ENCODE results near the gene C4orf51. TPM values are rescaled to one million over a fixed set of nuclear protein-coding genes. Genes with fewer than 3 reads are reported as not detected.
"Not testable (repeated sequence)": the region's sequence is repeated elsewhere in the genome, so short reads cannot be mapped to it uniquely, and the experiment has no call there.

Gene C4orf51
- not detected for polyA plus RNA-seq

GRCh38 chr4:145679991-145680455 is at the start of gene C4orf51:
C4orf51 (plus strand) TSS chr4:145680146; CDS start chr4:145680204, 58 bp downstream.
- DNase-seq: no peak
- no peaks in the 10 kb centered on the region for H3K4me1 Mint-ChIP-seq
- H3K27ac Mint-ChIP-seq: no peak within 1 kb of the TSS
- H3K9me3 Mint-ChIP-seq: peaks cover 0 to 8% (median 0%) of the 10 kb centered on the region in 6 donors
- peaks cover 3 to 10% (median 4%) of the 10 kb centered on the region in 3 donors for H3K27me3 Mint-ChIP-seq (ENCODE audit: low read depth in 3 of 3)
- H3K4me3 Mint-ChIP-seq: no peak within 1 kb of the TSS
- no peaks in the 10 kb centered on the region for H3K36me3 Mint-ChIP-seq

GRCh38 chr4:145635117-145635516 is 44.8 kb upstream of the C4orf51 start:
- Mint-ChIP-seq H3K36me3 (peaks cover 3 to 17% (median 15%) of the 10 kb centered on the region in 3 donors), H3K27ac (peak overlapping the region; percentile 17 to 82 (median 65))

DNA sequence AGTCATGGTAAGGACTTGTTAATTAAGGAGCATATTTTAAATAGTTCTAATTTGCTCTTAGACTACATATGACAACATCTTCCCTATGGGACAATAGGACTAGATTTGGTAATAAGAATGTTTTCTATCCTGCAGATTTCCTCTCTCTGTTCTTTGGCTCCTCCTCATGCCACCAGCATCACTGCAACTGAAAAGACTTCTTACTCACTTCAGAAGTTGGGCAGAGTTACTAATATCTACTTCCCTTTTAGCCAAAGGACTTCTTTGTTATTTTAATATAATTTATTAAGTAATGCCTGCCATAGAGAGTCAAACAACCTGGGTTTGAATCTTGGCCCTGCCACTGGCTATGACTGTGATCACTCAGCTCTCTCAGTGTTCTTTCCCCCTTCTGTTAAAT is 44.3 kb upstream of the C4orf51 start:
- Mint-ChIP-seq H3K36me3 (peaks cover 2 to 12% (median 12%) of the 10 kb centered on the region in 3 donors), H3K27me3 (ENCODE audit: low read depth in 3 of 3) (no peaks in the 10 kb centered on the region), H3K4me1 (peaks cover 22 to 33% of the 10 kb centered on the region in 2 donors), H3K27ac (peak overlapping the region in 5 of 6 donors; percentile 26 to 82 (median 65)), H3K9me3 (no peaks in the 10 kb centered on the region), H3K4me3 (no peak overlapping the region)
- no peak for DNase-seq

More at GRCh38 chr4:145635117-145635516, 44.8 kb upstream of the C4orf51 start:
- Mint-ChIP-seq H3K4me1 (peaks cover 17 to 29% of the 10 kb centered on the region in 2 donors), H3K4me3 (no peak overlapping the region), H3K9me3 (no peaks in the 10 kb centered on the region), H3K27me3 (ENCODE audit: low read depth in 3 of 3) (no peaks in the 10 kb centered on the region)
- no peak for DNase-seq

DNA sequence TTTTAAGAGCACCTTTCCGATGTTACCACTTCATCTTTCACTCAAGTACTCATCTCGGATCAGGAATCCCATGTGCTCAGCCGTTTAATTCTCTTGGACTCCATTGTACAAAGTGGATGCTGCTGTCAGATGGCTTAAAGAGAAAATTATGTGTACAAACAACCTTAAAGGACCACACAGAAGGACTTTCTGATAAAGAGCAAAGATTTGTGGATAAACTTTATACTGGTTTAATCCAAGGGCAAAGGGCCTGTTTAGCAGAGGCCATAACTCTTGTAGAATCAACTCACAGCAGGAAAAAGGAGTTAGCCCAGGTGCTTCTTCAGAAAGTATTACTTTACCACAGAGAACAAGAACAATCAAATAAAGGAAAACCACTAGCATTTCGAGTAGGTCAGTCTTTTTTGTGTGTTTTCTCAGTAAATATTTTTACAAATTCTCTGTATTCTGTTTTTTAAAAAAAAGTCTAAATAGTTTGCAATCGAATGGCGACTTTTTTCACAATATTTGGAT is 40.7 kb upstream of the C4orf51 start:
- H3K4me3 Mint-ChIP-seq: no peak overlapping the region
- DNase-seq: no peak
- no peaks in the 10 kb centered on the region for H3K9me3 Mint-ChIP-seq
- H3K27ac Mint-ChIP-seq: no peak overlapping the region
- peaks cover 6 to 21% (median 16%) of the 10 kb centered on the region in 3 donors for H3K36me3 Mint-ChIP-seq
- no peaks in the 10 kb centered on the region for H3K27me3 Mint-ChIP-seq (ENCODE audit: low read depth in 3 of 3)
- H3K4me1 Mint-ChIP-seq: peaks cover 25 to 33% of the 10 kb centered on the region in 2 donors

DNA sequence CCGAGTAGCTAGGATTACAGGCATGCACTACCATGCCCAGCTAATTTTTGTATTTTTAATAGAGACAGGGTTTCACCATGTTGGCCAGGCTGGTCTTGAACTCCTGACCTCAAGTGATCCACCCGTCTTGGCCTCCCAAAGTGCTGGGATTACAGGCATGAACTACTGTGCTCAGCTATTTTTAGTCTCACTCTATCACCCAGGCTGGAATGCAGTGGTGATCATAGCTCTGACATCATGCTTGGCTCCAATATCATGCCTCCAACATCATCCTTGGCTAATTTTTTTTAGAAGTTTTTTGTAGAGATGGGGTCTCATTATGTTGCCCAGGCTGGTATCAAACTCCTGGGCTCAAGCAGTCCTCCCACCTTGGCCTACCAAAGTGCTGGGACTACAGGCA is 39.7 kb upstream of the C4orf51 start:
- Mint-ChIP-seq H3K4me1 (peaks cover 15 to 23% of the 10 kb centered on the region in 2 donors), H3K36me3 (peaks cover 6 to 26% (median 16%) of the 10 kb centered on the region in 3 donors)
- H3K9me3 Mint-ChIP-seq; H3K27me3 Mint-ChIP-seq (ENCODE audit: low read depth in 3 of 3); DNase-seq; H3K27ac Mint-ChIP-seq; H3K4me3 Mint-ChIP-seq: not testable (repeated sequence)

DNA sequence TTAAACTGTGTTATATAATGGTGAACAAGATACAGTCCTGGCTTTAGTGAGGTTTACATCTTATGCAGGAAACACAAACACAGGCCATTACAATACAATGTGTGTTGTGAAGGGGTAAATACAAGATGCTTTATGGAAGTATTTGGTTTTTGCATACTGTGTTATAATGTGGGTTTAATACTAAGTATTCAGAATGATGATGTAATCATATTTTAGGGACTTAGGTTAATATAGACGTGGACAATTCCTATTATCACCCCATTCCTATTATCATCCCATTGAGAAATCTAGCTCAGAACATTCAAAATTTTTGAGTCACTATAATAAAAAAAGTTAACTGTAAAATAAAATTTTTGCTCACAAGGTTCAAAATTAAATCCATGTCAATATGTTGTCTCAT is 36.7 kb upstream of the C4orf51 start:
- Mint-ChIP-seq H3K36me3 (peaks cover 15 to 46% (median 29%) of the 10 kb centered on the region in 3 donors), H3K27me3 (ENCODE audit: low read depth in 3 of 3) (peaks cover 0 to under 1% (median 0%) of the 10 kb centered on the region in 3 donors), H3K4me3 (no peak overlapping the region), H3K27ac (no peak overlapping the region), H3K9me3 (no peaks in the 10 kb centered on the region), H3K4me1 (peaks cover 11 to 14% of the 10 kb centered on the region in 2 donors)
- no peak for DNase-seq

DNA sequence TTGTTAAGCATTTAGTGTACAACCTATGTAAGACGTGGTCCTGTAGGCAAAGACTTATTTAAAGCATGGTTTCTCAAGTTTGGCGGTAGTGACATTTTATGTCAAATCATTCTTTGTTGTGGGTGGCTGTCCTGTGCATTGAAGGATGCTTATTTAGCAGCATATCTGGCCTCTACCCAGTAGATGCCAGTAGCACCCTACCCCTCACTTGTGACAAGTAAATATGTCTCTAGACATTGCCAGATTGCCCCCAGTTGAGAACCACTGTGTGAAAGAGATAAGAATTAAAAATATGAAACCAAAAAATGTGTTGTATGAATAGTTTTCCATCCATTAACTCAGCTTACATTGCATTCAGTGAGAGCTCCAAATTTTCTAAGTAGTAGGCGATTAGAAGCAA is 35.2 kb upstream of the C4orf51 start:
- Mint-ChIP-seq H3K27ac (peak overlapping the region in 1 of 6 donors; percentile 18), H3K4me1 (peaks cover 11 to 14% of the 10 kb centered on the region in 2 donors), H3K27me3 (ENCODE audit: low read depth in 3 of 3) (peaks cover 0 to 2% (median 0%) of the 10 kb centered on the region in 3 donors), H3K36me3 (peaks cover 15 to 39% (median 25%) of the 10 kb centered on the region in 3 donors), H3K4me3 (no peak overlapping the region), H3K9me3 (no peaks in the 10 kb centered on the region)
- DNase-seq: no peak

- no peak for DNase-seq
- Mint-ChIP-seq H3K4me3 (no peak overlapping the region), H3K9me3 (peaks cover 0 to 1% (median 0%) of the 10 kb centered on the region in 6 donors), H3K27me3 (ENCODE audit: low read depth in 3 of 3) (peaks cover 0 to 1% (median 0%) of the 10 kb centered on the region in 3 donors), H3K4me1 (no peaks in the 10 kb centered on the region), H3K36me3 (peaks cover 44 to 78% (median 71%) of the 10 kb centered on the region in 3 donors), H3K27ac (no peak overlapping the region)
Observed at GRCh38 chr4:145656156-145656555, 23.8 kb upstream of the C4orf51 start.

GRCh38 chr4:145660064-145660463 is 19.9 kb upstream of the C4orf51 start:
- H3K27ac Mint-ChIP-seq: peak overlapping the region in 1 of 6 donors; percentile 4
- H3K36me3 Mint-ChIP-seq: peaks cover 58 to 82% (median 70%) of the 10 kb centered on the region in 3 donors

DNA sequence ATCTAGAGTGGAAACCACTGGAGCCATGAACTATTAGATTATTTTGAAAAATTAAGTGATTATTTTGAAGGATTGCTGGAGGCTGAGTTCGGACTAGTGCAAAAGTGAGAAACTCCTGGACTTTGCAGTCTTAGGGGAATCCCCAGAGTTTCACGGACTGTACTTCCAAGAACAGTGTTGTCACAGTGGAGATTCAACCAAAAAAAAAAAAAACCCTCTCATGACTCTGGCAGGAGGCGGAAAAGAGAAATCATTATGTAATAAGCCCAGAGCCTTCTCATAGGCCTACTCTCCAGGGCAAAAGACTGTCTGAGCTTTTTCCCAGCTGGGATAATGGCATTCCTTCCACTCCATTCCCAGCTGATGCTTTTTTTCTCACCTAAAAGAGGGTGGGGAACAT is 16.8 kb upstream of the C4orf51 start:
- DNase-seq: no peak
- no peak overlapping the region for H3K27ac Mint-ChIP-seq
- peaks cover 0 to 3% (median 0%) of the 10 kb centered on the region in 6 donors for H3K9me3 Mint-ChIP-seq
- peaks cover 33 to 57% (median 40%) of the 10 kb centered on the region in 3 donors for H3K36me3 Mint-ChIP-seq
- no peak overlapping the region for H3K4me3 Mint-ChIP-seq
- peaks cover 0 to 4% (median 3%) of the 10 kb centered on the region in 3 donors for H3K27me3 Mint-ChIP-seq (ENCODE audit: low read depth in 3 of 3)
- H3K4me1 Mint-ChIP-seq: no peaks in the 10 kb centered on the region

More at GRCh38 chr4:145660064-145660463, 19.9 kb upstream of the C4orf51 start:
- peaks cover 0 to 3% (median 0%) of the 10 kb centered on the region in 6 donors for H3K9me3 Mint-ChIP-seq
- peaks cover 0 to 1% (median 0%) of the 10 kb centered on the region in 3 donors for H3K27me3 Mint-ChIP-seq (ENCODE audit: low read depth in 3 of 3)
- DNase-seq: no peak
- no peaks in the 10 kb centered on the region for H3K4me1 Mint-ChIP-seq
- no peak overlapping the region for H3K4me3 Mint-ChIP-seq

GRCh38 chr4:145665773-145666172 is 14.2 kb upstream of the C4orf51 start:
- H3K27ac Mint-ChIP-seq: no peak overlapping the region
- DNase-seq: no peak
- H3K36me3 Mint-ChIP-seq: peaks cover 16 to 31% (median 25%) of the 10 kb centered on the region in 3 donors
- H3K4me3 Mint-ChIP-seq: no peak overlapping the region
- peaks cover 0 to 3% (median 0%) of the 10 kb centered on the region in 6 donors for H3K9me3 Mint-ChIP-seq
- no peaks in the 10 kb centered on the region for H3K4me1 Mint-ChIP-seq
- H3K27me3 Mint-ChIP-seq (ENCODE audit: low read depth in 3 of 3): peaks cover 0 to 4% (median 3%) of the 10 kb centered on the region in 3 donors

DNA sequence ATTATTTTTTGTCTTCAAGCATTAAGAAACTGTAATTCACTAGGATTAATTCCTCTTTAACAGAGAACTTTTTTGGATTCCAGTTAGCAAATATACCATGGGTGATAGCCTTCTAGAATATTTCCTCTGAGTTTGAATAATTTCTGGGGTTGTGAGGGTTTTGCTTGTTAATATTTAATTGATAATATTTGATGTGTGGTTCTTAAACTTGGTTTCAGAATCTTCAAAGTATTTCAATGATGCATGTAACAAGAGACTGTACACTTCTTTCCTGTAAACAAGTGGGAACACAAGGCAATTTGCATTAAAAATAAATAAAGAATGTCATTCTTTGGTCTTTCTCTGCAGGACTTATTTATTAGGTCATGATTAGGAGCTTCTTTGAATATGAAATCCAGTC is 9.5 kb upstream of the C4orf51 start:
- no peak for DNase-seq
- no peak overlapping the region for H3K27ac Mint-ChIP-seq
- peaks cover 0 to 1% of the 10 kb centered on the region in 2 donors for H3K4me1 Mint-ChIP-seq
- peaks cover 0 to 4% (median 0%) of the 10 kb centered on the region in 3 donors for H3K36me3 Mint-ChIP-seq
- peaks cover 0 to 4% (median 3%) of the 10 kb centered on the region in 3 donors for H3K27me3 Mint-ChIP-seq (ENCODE audit: low read depth in 3 of 3)
- H3K4me3 Mint-ChIP-seq: no peak overlapping the region
- peaks cover 0 to 2% (median 0%) of the 10 kb centered on the region in 6 donors for H3K9me3 Mint-ChIP-seq

DNA sequence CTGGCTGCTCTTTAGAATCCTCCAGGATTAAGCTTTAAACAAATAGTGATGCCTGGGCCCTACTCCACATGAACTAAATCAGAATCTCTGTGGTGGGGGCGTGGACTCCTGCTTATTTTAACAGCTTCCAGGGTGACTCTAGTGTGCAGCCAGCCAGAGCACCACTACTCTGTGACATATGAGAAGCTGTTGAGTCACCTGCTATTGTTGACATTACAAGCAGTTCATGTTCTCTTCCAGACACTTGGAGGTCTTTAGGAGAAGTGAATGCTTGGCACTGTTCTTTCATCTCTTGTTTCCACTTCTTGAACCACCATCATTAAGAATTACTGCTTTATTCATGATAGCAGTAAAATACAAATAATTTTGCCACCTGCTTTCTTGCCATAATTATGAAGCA is 426 bp upstream of the C4orf51 start:
- no peaks in the 10 kb centered on the region for H3K4me1 Mint-ChIP-seq
- no peak for DNase-seq
- peaks cover 0 to 8% (median 0%) of the 10 kb centered on the region in 6 donors for H3K9me3 Mint-ChIP-seq
- H3K27ac Mint-ChIP-seq: no peak overlapping the region
- H3K27me3 Mint-ChIP-seq (ENCODE audit: low read depth in 3 of 3): peaks cover 0 to 7% (median 4%) of the 10 kb centered on the region in 3 donors
- no peak overlapping the region for H3K4me3 Mint-ChIP-seq
- no peaks in the 10 kb centered on the region for H3K36me3 Mint-ChIP-seq

- Mint-ChIP-seq H3K9me3 (peaks cover 0 to 8% (median 0%) of the 10 kb centered on the region in 6 donors), H3K27me3 (ENCODE audit: low read depth in 3 of 3) (peaks cover 4 to 10% (median 5%) of the 10 kb centered on the region in 3 donors), H3K36me3 (no peaks in the 10 kb centered on the region), H3K4me3 (no peak overlapping the region), H3K4me1 (no peaks in the 10 kb centered on the region), H3K27ac (no peak overlapping the region)
- no peak for DNase-seq
Observed at GRCh38 chr4:145680902-145681301, 956 bp downstream of the C4orf51 start.
